HG03558 (cell line): Measurements from ENCODE around the gene OPCML.

Source experiments
- ATAC-seq: cut with Tn5 transposase; IDR thresholded peaks from one replicate; pipeline ENCODE4 v1.9.1; 2021; ENCODE audit warnings: moderate number of reproducible peaks; ENCODE audit not compliant: unreplicated experiment; ENCODE audit errors: extremely low read depth

The OPCML gene

DNA sequence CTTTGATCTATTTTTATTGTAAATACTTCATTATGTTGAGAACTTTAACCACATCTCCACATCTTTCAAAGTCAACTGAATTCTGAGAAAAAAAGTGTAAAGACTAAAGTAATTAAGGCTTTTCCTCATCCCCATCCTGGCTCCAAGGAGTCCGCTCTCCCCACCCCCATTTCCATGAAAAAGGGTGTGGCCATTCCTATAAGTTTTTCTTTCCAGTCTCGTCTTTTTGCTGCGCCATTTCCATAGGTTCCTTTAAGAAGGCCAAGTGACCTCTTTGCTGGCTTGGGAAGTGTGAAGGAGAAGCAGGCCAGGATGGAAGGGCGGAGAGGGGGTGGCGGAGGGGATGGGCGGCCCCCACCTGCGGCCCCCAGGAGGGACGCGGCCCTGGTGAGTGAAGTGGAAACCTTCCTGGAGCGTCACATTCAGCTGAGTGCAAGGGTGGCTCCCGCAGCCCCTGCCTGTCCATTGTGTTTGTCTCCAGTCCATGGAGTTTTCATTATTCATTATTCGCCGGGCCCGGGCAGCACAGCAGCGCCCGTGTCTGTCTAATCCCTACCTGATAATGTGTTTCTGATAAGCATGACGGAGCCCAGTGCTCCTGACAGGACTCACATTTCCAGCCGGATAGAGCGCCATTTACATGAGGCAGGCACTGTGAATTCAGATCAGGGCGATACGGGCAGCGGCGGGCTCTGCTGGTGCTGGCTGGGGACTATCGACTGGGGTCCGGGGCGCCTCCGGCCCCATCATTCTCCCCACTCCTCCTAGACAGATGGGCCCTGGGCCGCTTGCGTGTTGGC lies 739.8 kb downstream of the OPCML start:
- ATAC-seq, result no peak

DNA sequence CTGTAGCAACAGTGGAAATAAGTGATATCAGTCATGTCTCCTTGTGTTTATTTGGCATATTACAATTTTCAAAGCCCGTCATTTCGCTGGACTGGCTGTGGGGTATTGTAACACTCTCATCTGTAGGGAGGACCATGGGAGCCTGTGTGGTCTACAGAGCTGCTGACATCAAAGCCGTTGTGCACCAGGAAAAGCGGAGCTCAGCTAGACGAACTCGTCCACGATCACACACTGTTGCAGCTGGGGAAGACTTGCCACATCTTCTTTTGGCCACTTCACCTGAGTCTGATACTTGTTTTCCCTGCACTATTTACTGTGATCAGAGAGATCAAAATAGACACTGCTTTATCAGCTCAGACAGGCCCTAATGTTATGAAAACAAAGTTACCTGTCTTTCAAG lies 741.3 kb downstream of the OPCML start:
- ATAC-seq, result no peak

DNA sequence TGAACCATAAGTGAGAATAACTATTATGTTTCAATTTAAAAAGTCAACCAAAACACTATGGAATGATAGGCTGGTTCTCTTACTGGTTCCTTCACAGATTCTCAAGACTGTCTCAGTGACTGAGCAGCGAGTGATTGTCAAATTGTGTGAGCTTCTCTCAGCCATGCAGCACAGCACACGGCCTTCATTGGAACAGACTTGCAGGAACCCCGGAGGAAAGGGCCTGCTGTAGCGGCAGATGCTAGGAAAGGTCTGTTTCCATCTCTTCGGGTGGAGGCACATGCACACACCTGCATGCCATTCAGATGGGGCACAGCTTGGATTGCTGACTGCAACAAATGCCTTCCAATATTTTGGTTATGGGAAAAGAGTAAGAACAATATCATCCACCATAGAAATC lies 741.8 kb downstream of the OPCML start:
- ATAC-seq, result no peak

DNA sequence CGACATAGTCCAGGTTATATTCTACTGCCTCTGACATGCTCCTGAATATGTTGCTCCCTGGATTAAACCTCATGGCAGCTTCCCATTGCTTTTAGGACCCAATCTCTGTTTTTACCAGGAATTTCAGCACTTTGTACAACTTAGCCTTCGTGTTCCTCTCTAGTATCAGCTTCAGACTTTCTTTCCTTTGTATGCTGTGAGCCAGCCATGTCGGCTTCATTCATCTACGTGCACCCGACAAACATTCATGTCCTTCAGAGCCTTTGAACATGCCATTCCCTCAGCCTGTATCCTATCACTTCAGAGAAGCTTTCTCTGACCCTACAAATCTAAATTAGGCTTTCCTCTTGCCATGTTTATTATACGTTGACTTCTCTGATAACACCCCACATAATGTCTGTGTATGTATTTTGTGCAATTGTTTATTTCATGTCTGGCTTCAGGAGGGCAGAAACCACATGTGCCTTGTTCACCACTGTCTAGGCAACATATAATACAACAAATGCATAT lies 743.4 kb downstream of the OPCML start:
- ATAC-seq, result no peak

DNA sequence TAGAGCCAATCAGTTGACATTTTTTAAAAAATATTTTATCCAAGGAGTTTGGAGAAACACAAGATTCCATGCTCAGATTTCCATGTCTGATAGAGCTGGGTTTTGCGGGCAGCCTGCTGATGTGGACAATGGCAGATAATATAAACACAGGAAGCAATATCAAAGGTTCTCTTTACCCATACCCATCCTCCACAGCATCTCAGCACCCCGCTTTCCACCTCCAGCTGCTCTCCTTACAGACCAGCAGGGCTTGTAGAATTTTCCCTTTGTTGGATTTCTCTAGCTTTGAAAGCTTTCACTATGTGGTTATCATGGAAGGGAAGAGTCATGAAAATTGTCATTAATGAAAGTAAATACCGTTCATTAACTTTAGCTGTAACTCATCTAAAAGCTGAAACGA lies 746.4 kb downstream of the OPCML start:
- no peak for ATAC-seq

DNA sequence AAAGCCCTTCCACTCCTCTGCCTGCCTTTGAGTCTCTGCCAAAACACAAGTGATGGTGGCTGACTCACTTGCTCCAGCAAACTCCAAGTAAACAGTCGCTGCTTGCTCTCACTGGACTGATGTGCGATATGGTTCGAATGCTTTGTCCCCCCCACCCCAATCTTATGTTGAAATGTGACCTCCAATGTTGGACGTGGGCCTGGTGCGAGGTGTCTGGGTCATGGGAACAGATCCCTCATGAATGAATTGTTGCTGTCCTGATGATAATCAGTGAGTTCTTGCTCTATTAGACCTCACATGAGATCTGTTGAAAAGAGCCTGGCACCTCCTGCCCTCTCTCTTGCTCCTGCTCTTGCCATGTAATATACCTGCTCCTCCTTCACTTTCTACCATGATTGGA lies 747.9 kb downstream of the OPCML start:
- ATAC-seq, result no peak

DNA sequence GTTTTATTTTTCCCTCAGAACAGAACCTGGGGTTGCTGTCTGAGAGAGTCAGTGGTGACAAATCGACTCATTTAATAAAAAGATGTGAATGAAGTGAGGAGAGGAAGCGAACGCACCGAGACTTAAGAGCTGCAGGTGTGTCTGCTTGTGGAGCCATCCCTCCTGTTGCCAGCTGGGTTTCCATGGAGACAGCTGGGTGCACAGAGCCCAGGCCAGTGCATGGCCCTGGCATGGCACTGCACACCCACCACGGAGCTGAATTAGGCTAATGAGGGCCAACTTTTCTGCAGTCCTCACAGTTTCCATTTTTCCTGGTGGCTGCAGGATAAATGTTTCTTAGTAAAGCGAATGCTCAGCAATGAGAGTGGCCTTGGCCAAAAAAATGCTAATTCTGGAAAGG lies 750.2 kb downstream of the OPCML start:
- ATAC-seq, result no peak

DNA sequence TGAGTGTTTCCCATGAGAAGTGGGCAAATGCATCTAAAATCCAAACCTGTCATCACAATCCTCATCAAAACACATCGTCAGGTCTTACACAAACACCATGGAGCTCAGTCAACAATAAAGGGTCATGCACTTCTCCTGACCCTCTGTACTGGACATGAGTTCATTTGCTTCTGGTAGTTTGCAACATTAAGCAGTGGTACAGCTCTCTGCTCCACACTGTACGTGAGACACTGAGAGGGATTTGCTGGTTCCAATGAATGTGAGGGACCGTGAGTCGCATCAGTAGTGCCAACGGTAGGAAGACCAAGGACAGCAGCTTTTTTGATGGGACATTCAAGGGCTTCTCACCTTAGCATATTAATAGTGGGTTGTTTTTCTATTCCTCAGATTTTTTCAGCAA lies 752.3 kb downstream of the OPCML start:
- ATAC-seq, result no peak

DNA sequence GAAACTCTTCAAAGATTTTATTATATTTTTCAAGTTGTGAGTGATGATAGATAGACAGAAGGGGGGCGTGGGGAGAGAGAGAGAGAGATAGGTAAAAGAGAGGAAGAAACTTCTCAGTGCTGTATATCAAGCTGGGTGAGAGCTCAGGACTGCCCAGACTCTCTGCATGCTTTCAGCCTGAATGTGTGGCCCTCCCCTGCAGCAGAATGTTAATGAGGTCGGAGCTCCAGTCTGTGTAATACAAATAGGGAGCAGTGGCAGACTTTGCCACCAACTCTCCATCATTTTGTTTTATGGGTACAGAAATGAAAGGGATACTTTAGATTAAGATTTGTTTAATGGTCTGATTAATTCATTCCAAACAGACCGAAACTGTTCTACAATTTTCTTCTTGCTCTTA lies 752.8 kb downstream of the OPCML start:
- no peak for ATAC-seq

DNA sequence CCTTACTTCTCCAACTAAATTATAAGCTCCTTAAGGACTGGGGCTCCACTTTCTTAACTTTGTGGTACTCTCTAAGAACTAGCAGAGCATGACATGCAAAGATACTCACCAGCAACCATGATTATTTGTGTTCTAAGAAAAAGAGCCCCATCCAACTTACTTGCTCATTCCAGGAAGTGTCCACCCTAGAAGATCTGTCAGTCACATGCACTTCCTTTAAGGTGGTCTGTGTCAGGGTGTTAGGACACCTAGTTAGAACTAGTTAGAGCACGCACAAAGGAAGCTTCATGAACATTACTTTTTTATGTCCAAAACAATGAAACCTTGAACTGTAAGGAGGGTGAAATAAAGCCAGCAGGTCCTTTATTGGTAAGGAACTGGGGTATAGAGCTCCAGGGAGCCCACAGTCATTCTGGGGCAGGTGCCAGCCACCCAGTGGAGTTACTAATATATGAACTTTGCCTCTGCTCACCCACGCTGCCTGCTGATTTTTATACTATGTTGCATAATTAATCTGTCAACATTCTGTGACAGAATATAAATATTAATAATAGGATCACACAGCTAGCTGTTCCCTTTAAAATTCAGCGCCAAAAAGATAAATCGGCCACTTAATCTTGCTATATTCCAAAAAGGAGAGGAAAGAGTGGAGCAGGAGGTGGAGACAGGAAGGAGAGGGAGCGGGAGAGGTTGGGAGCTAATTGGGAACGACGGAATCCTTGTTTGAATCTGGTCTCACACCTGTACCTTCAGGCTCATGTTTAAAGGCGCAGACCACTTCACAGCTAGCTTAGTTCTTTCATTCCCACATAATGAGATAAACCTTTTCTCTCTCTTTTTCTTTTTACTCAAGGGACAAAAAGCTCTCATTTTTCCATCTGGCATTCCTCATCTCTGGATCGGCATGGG lies 755.0 kb downstream of the OPCML start:
- ATAC-seq, result no peak

DNA sequence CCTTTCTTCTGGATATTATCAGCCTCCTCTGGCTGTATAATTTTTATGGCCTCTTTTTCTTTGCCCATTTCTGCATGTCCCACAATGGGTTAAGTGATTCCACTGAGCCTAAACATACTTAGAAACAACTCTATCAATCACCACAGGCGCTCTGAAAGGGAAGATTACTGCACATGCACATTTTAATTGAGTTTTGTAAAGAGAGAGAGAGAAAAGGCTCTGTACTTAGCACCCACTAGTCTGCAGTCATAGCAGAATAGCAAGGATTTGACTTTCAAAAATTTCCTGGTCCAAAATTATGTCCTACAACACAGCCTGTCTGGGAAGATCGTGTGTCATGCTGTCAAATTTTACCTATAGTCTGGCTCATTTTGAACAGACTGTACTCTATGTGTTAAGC lies 758.5 kb downstream of the OPCML start:
- ATAC-seq, result no peak

DNA sequence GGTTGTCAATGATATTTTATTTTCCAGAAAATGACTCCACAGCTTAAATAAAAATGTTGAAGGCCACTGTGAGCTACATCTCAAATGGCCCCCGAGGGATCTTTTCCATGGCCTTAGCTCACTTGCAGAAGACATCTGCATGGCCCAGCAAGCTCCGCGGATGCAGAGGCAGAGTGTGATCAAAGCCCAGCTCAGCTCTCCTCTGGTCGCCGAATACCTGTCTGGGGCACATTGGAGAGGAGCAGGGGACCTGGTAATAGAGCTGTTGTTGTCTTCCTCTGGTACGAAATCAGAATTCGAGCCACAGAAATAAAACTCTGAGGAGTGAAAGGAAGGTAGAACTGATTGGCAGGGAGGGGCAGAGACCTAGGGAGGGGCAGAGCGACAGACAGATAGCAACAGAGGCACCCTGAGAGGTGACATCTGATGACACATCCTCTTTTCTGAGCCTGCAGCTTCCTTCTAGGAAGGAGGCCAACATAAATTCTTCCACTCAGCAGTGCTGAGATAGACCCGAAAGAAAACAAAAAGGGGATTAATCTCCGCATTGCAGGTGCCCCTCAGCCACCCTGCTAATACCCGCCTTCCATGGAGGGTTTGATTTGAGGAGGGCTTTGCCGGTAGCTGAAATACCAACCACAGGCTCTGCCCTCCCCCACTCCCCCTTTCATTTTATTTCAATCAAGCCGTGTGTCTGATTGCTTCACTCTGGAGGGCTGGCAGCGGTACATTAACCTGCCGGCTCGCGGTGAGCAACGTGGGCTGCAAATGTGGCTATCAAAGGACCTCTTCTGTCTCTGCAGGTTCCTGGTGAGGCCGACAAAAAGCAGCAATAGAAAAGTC lies 759.4 kb downstream of the OPCML start:
- ATAC-seq, result no peak

DNA sequence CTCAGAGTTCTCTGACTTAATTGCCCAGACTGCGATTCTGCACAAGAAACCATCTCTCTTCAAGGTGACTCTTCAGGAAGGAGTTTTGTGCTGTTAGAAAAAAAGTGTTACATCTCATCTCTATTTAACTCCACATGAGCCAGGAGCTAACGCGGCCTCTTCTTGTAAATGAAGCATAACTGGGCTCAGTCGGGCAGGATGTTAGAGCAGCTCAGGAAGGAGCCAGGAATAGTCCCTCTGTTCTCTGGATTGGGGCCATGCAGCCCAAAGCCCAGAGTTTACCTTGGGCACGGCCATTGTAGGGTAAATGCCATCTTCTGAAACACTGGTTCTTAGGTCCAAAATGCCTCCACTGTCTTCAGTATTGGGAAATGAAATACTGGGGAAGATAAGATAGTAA lies 760.6 kb downstream of the OPCML start:
- no peak for ATAC-seq

DNA sequence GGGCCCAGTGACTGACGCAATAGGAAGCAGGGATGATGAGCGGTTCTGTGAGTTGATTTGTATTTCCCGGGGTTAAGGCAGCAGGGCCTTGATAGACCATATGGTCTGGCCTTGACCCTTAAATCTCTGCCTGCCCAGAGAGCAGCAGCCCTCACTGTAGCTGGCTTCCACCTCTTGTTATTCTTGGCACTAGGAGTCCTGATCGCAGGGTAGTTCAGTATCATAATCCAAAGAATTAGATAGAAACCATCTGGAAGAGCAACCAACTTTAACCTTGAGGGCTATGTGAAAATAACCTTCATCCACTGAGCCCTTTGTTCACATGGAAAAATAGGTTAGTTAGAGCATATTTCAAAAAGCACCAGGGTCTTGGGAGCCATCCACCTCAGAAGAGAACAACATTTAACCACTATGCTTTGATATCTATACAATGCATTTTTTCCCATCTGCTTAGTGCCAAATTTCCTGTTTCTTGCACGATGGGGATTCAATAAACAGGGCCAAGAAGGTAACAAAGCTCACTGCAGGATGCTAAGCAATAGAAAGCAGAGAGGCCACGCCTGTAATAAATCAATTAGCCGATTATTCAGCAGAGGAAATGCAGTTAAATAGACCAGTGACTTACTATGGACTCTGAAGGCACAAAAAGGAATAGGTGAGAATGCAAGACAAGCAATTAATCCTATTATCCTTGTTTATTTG lies 761.3 kb downstream of the OPCML start:
- no peak for ATAC-seq

DNA sequence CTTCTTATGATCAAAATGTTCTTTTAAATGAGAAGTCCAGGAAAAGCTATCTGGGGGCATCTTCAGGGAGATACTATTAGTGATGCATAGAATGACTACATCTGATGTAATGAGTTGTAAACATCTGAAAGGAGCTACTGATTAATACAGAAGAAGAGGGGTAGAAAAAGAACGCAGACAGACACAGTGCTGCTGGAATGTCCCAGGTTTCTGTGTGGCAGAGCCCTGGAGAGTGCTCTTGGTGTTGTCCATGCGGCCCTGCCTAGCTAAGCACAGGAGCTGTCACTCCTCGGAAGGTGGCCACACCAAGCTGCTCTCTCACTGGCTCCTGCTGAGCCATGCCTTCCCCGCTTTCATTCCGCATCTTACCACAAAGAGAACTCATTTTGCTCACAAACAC lies 768.8 kb downstream of the OPCML start:
- ATAC-seq, result no peak

DNA sequence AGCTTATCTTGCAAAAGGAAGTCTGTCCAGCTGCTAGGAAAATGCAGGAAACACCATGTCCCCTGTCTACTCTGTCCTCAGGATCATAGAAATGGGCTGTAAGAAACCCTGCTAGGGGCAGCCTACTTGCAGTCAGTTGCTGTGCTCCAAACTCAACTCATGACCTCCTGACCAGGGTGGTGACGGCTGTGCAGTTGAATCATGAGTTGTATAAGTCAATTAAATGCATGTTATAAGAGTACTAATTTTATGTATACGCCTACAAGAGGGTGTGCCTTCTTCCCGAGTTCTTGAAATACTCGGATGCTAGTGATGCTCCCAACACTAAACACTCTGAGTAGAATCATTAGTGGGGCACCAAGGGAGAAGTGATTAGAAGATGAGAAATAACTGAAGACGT lies 776.4 kb downstream of the OPCML start:
- no peak for ATAC-seq

DNA sequence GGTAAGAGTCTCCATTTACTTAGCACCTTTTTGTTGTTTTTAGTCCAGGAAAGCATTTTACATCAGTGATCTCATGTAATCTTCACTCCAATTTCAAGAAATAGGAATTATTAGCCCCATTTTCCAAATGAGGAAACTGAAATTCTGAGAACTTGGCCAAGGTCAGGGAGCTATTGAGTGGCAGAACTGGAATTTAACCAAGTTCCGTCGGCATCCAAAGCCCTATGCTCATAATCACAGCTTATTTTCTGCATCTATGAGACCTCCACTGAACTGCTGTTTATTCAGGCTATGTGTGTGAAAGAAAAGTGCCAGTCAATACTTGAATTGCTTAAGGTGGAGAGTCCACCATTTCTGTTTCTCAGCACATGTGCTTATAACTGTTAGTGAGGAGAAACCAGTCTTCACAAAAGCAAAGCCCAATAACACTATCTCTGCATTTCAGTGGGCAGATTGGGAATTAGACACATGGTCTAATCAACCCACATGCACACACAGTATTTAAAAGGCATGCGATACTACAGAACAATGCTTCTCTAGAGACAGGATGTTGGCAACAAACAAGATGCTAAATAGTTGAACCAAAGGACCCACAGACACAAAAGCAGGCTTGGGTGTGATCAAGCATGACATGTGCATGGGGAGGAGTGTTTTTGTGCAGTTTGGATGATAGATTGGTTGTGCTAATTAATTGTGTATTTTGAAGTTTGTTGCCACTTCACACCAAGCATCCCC lies 780.6 kb downstream of the OPCML start:
- ATAC-seq, result no peak

DNA sequence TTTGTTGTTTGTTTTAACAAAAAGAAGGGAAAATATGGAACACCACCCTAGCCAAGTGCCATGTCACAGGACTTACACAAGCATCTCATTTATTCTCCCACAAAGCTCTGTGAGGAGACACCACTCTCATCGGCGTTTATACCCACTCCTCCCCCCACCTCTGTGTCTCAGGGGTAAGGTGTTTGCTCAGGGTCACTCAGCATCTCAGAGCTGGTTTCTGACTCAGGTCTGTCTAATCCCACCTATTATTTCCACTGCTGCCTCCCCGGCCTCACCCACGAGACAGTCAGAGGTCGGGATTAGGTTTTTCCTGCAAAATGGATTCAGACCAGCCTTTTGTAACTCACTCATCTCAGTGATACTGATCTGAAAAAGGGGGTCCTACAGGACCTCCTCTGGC lies 786.0 kb downstream of the OPCML start:
- no peak for ATAC-seq

DNA sequence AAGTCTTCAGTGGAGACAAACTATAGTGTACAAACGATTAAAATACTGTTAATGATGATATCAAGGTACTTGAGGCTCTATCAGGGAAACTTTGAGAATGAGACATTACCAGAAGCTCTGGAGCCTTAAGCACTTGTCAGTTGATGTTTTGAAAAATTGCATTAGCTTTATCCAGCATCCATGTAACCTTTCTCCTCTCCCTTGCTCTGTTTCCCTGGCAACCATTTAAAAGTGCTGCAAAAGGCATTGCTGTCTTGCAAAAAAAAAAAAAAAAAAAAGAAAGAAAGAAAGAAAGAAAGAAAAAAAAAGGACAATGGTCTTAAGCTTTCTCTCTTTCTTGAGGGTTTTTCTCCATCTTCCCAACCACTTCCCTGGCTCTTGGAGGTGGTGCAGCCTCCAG lies 787.0 kb downstream of the OPCML start:
- no peak for ATAC-seq
